HCT116 (cell line): ENCODE results near the gene ITIH1. TPM values are rescaled to one million over a fixed set of nuclear protein-coding genes. Genes with fewer than 3 reads are reported as not detected.

Source experiments
- ATAC-seq: fragments of 200-7000 bp; cut with Tn5 transposase; 2 replicates; pipeline ENCODE4 v1.9.1; 2020; ENCODE audit warnings: mild to moderate bottlenecking, moderate library complexity
- BruUV-seq: library from RNA; stranded (reverse); fragments of 400-500 nt; replicated peaks from 2 replicates; lab custom pipeline; 2021; lab: Mats Ljungman, UMichigan
- CTCF ChIA-PET: fragments of 300-600 bp; sonication (Branson Sonifier 250); formaldehyde crosslinking; loops from one replicate; lab custom pipeline; 2021; ENCODE audit warnings: antibody characterized with exemption; lab: Charles Lee
- POLR2A ChIA-PET: fragments of 300-600, 350-600 bp; sonication (Branson Sonifier 250); formaldehyde crosslinking; loops from one replicate; lab custom pipeline; 2021; ENCODE audit warnings: antibody characterized with exemption; lab: Charles Lee
- RAD21 ChIA-PET, 2 experiments: fragments of 300-600 bp; sonication (Branson Sonifier 250); formaldehyde crosslinking; loops; one replicate each; lab custom pipeline; 2023; ENCODE audit warnings: low total read pairs in 2 of 2; ENCODE audit not compliant: uncharacterized antibody in 2 of 2, unreplicated experiment in 2 of 2, low non-redundant PET in 1 of 2; lab: Charles Lee
- DNase-seq: peaks from one replicate; pipeline ENCODE4 v3.0.0-alpha.2; 2010; ENCODE audit warnings: low read depth, low spot score
- H2AFZ ChIP-seq: fragments of 200-600 bp; shearing (Covaris generic), sonication (generic); 2 replicates; pipeline ENCODE4 v1.6.1; 2017; ENCODE audit warnings: low read depth, mixed run types, mixed read lengths, antibody characterized with exemption, low read length; ENCODE audit not compliant: poor library complexity, severe bottlenecking
- H3K27ac ChIP-seq: 2 replicates; pipeline ENCODE4 v1.5.1; 2012; ENCODE audit warnings: low read depth, low read length
- H3K27me3 ChIP-seq: fragments of 200-600 bp; sonication (generic); 2 replicates; pipeline ENCODE4 v1.6.1; 2016; ENCODE audit warnings: mixed run types, low read length, mixed read lengths; ENCODE audit not compliant: insufficient read depth
- H3K36me3 ChIP-seq, 2 experiments: fragments of 200-500 bp in 1 of 2; fragments of 200-600 bp in 1 of 2; sonication (Bioruptor generic) in 1 of 2; sonication (generic) in 1 of 2; 2 replicates each; pipeline versions ENCODE4 v1.5.1 to v1.6.1; 2014 to 2016; ENCODE audit warnings: low read length in 2 of 2, inconsistent platforms in 1 of 2, mixed read lengths in 1 of 2, mixed run types in 1 of 2; ENCODE audit not compliant: insufficient read depth in 2 of 2, control insufficient read depth in 1 of 2
- H3K4me1 ChIP-seq, 2 experiments: fragments of 200-600 bp in 1 of 2; sonication (generic) in 1 of 2; 2 replicates each; pipeline versions ENCODE4 v1.5.1 to v1.6.1; 2012 to 2017; ENCODE audit warnings: low read length in 2 of 2, inconsistent platforms in 1 of 2, mild to moderate bottlenecking in 1 of 2, mixed read lengths in 1 of 2, mixed run types in 1 of 2, moderate library complexity in 1 of 2; ENCODE audit not compliant: insufficient read depth in 2 of 2, control insufficient read depth in 1 of 2
- H3K4me2 ChIP-seq: fragments of 200-600 bp; sonication (generic); 2 replicates; pipeline ENCODE4 v1.6.1; 2017; ENCODE audit warnings: mixed run types, low read length, mixed read lengths
- H3K4me3 ChIP-seq, 2 experiments: fragments of 200-600 bp in 1 of 2; sonication (generic) in 1 of 2; replicated peaks in 1 of 2; 2 replicates each; pipeline ENCODE4 v1.5.1; 2011 to 2016; ENCODE audit warnings: low read length in 2 of 2, control low read depth in 1 of 2, low read depth in 1 of 2, mild to moderate bottlenecking in 1 of 2, mixed read lengths in 1 of 2, mixed run types in 1 of 2
- H3K79me2 ChIP-seq: fragments of 200-600 bp; sonication (generic); 2 replicates; pipeline ENCODE4 v1.6.1; 2017; ENCODE audit warnings: mild to moderate bottlenecking, mixed run types, low read length, moderate library complexity, mixed read lengths; ENCODE audit not compliant: insufficient read depth
- H3K9ac ChIP-seq: fragments of 200-600 bp; sonication (generic); 2 replicates; pipeline ENCODE4 v1.6.1; 2016; ENCODE audit warnings: low read length, mixed read lengths
- H3K9me2 ChIP-seq: fragments of 200-600 bp; sonication (generic), shearing (Covaris generic); 2 replicates; pipeline ENCODE4 v1.6.1; 2017; ENCODE audit warnings: mixed run types, mild to moderate bottlenecking, moderate library complexity; ENCODE audit not compliant: insufficient read depth
- H3K9me3 ChIP-seq, 2 experiments: fragments of 200-500 bp in 1 of 2; fragments of 200-600 bp in 1 of 2; sonication (Bioruptor generic) in 1 of 2; sonication (generic) in 1 of 2; 2 replicates each; pipeline ENCODE4 v1.6.1; 2014 to 2017; ENCODE audit warnings: low read length in 2 of 2, mixed read lengths in 2 of 2, inconsistent platforms in 1 of 2, low read depth in 1 of 2, mild to moderate bottlenecking in 1 of 2, mixed run types in 1 of 2, moderate library complexity in 1 of 2; ENCODE audit not compliant: control insufficient read depth in 1 of 2, insufficient read depth in 1 of 2
- H4K20me1 ChIP-seq: fragments of 200-600 bp; sonication (generic), shearing (Covaris generic); 2 replicates; pipeline ENCODE4 v1.6.1; 2017; ENCODE audit warnings: mixed run types, mild to moderate bottlenecking, moderate library complexity; ENCODE audit not compliant: insufficient read depth
- ATF3 ChIP-seq: IDR thresholded peaks from 2 replicates; pipeline ENCODE4 v1.6.1; 2012
- CBX3 ChIP-seq: IDR thresholded peaks from 2 replicates; pipeline ENCODE4 v1.6.1; 2012; ENCODE audit warnings: low read depth
- CEBPB ChIP-seq: IDR thresholded peaks from 2 replicates; pipeline ENCODE4 v1.6.1; 2012; ENCODE audit warnings: low read depth
- CTCF ChIP-seq, 3 experiments: fragments of 200-600 bp in 1 of 3; sonication (generic) in 1 of 3; IDR thresholded peaks in 2 of 3; conservative IDR thresholded peaks in 1 of 3; 2 replicates each; pipeline ENCODE4 v1.5.1; 2012 to 2017; ENCODE audit warnings: low read depth in 2 of 3, low read length in 2 of 3, antibody characterized with exemption in 1 of 3, borderline replicate concordance in 1 of 3, control low read depth in 1 of 3, mild to moderate bottlenecking in 1 of 3, mixed read lengths in 1 of 3, mixed run types in 1 of 3, moderate library complexity in 1 of 3; ENCODE audit not compliant: insufficient read depth in 1 of 3
- EGR1 ChIP-seq: IDR thresholded peaks from 2 replicates; pipeline ENCODE4 v1.6.1; 2012; ENCODE audit warnings: low read depth
- ELF1 ChIP-seq: IDR thresholded peaks from 2 replicates; pipeline ENCODE4 v1.6.1; 2012; ENCODE audit warnings: low read depth, borderline replicate concordance
- EZH2 ChIP-seq: fragments of 200-600 bp; sonication (generic); IDR thresholded peaks from 2 replicates; pipeline ENCODE4 v1.6.1; 2017; ENCODE audit warnings: antibody characterized with exemption, mixed run types
- FOSL1 ChIP-seq: IDR thresholded peaks from 2 replicates; pipeline ENCODE4 v1.6.1; 2012; ENCODE audit warnings: low read depth
- JUND ChIP-seq: IDR thresholded peaks from 2 replicates; pipeline ENCODE4 v1.6.1; 2012
- POLR2A ChIP-seq: IDR thresholded peaks from 2 replicates; pipeline ENCODE4 v1.7.0; 2011; ENCODE audit warnings: borderline replicate concordance; ENCODE audit not compliant: insufficient read depth, insufficient read length; ENCODE audit errors: extremely low read depth
- REST ChIP-seq: IDR thresholded peaks from 2 replicates; pipeline ENCODE4 v1.6.1; 2012; ENCODE audit warnings: low read depth
- SIN3A ChIP-seq: IDR thresholded peaks from 2 replicates; pipeline ENCODE4 v1.6.1; 2012; ENCODE audit warnings: low read depth
- SP1 ChIP-seq: IDR thresholded peaks from 2 replicates; pipeline ENCODE4 v1.6.1; 2012; ENCODE audit warnings: low read depth
- YY1 ChIP-seq: IDR thresholded peaks from 2 replicates; pipeline ENCODE4 v1.6.1; 2011; ENCODE audit warnings: low read length, low read depth, moderate library complexity, mild to moderate bottlenecking; ENCODE audit not compliant: insufficient replicate concordance; ENCODE audit errors: extremely low read depth
- ZFX ChIP-seq: fragments of 450-650 bp; IDR thresholded peaks from 2 replicates; pipeline ENCODE4 v1.6.1; 2017
- ZNF274 ChIP-seq: fragments of 200-500 bp; sonication (Bioruptor generic); IDR thresholded peaks from 2 replicates; pipeline ENCODE4 v1.6.1; 2014; ENCODE audit warnings: mild to moderate bottlenecking, low read depth, low read length, inconsistent platforms
- intact Hi-C: fragments of 100-400 bp; cut with micrococcal nuclease; formaldehyde crosslinking; loops from 2 replicates; pipeline ENCODE4 v1.10.0; 2022
- total RNA-seq: library from RNA; stranded (reverse); gene quantifications from one replicate; pipeline ENCODE4 v1.2.1, GENCODE V29; 2021; ENCODE audit not compliant: unreplicated experiment

The ITIH1 gene
- total RNA-seq, 1 experiment from 2014 or later, result 0.37 TPM

- no peak for TF ChIP-seq REST
- no peak for TF ChIP-seq JUND
Observed at GRCh38 chr3:52791366-52791765, 14.0 kb downstream of the ITIH1 start (continued).

GRCh38 chr3:52791928-52792327, 14.5 kb downstream of the ITIH1 start:
- intact Hi-C loops, result no loop called here
- POLR2A ChIA-PET, result no interaction called here
- RAD21 ChIA-PET, result interaction anchor here in 1 of 2 experiments (0.6 kb wide), 1 partner anchor 65 kb away, joined by 4 read pairs; no protein-coding TSS in a partner anchor
- ATAC-seq (no peak), DNase-seq (no peak)
- Histone ChIP-seq H3K36me3 (no peaks in the 10 kb centered on the region), H3K4me3 (no peak overlapping the region), H3K9me3 (no peaks in the 10 kb centered on the region), H3K9me2 (no peaks in the 10 kb centered on the region), H3K4me2 (no peak overlapping the region), H3K4me1 (no peaks in the 10 kb centered on the region), H2AFZ (no peak overlapping the region), H3K9ac (no peak overlapping the region), H3K27ac (no peak overlapping the region), H3K79me2 (no peaks in the 10 kb centered on the region), H3K27me3 (no peaks in the 10 kb centered on the region), H4K20me1 (no peaks in the 10 kb centered on the region)
- TF ChIP-seq ATF3 (no peak), YY1 (no peak), CTCF (IDR thresholded peaks at IDR 0.05 in 2 of 3, conservative IDR thresholded peaks at IDR 0.05 in 1 of 3; ENCODE audit: borderline replicate concordance in 1 of 3, insufficient read depth in 1 of 3, low read depth in 2 of 3, low read length in 2 of 3) (no peak), ELF1 (no peak), SIN3A (no peak), SP1 (no peak), ZNF274 (no peak), EZH2 (no peak), CEBPB (no peak), CBX3 (no peak), ZFX (no peak), FOSL1 (no peak), REST (no peak), EGR1 (no peak), POLR2A (no peak)
- BruUV-seq, result no TSS peak
- CTCF ChIA-PET, result interaction anchor here (1.2 kb wide), 1 partner anchor 9 kb away, joined by 3 read pairs; no protein-coding TSS in a partner anchor
